IMR-90 (cell line): ENCODE results near the gene ENPP6. TPM values are rescaled to one million over a fixed set of nuclear protein-coding genes. Genes with fewer than 3 reads are reported as not detected.

Source experiments
- ATAC-seq: fragments of 200-7000 bp; cut with Tn5 transposase; 2 replicates; pipeline ENCODE4 v1.9.1; 2020; ENCODE audit warnings: low read depth, mild to moderate bottlenecking, moderate library complexity
- BruUV-seq: library from RNA; stranded (reverse); fragments of 400-500 nt; replicated peaks from 2 replicates; lab custom pipeline; 2021; lab: Mats Ljungman, UMichigan
- CTCF ChIA-PET: fragments of 300-600 bp; formaldehyde crosslinking; extraction: SDS; loops from one replicate; lab custom pipeline; 2021; ENCODE audit warnings: antibody characterized with exemption; lab: Yijun Ruan, JAX
- POLR2A ChIA-PET: fragments of 300-600 bp; sonication (Branson Sonifier 250); formaldehyde crosslinking; loops from one replicate; lab custom pipeline; 2022; ENCODE audit warnings: antibody characterized with exemption; ENCODE audit not compliant: unreplicated experiment; lab: Charles Lee
- DNase-seq: peaks from one replicate; pipeline ENCODE4 v3.0.0; 2013
- H2AFZ ChIP-seq: replicated peaks from 2 replicates; pipeline ENCODE3; 2013; ENCODE audit warnings: low read length, mild to moderate bottlenecking; ENCODE audit not compliant: poor library complexity
- H2AK5ac ChIP-seq: 2 replicates; pipeline ENCODE4 v1.6.1; 2013; ENCODE audit warnings: low read depth, low read length, inconsistent platforms
- H2AK9ac ChIP-seq: replicated peaks from 2 replicates; pipeline ENCODE3; 2013; ENCODE audit warnings: mild to moderate bottlenecking, low read depth, low read length, moderate library complexity; ENCODE audit not compliant: poor library complexity
- H2BK120ac ChIP-seq: 2 replicates; pipeline ENCODE4 v1.6.1; 2013; ENCODE audit warnings: low read depth, low read length, inconsistent platforms
- H2BK15ac ChIP-seq: 3 replicates; pipeline ENCODE4 v1.6.1; 2013; ENCODE audit warnings: low read depth, low read length, inconsistent platforms
- H2BK20ac ChIP-seq: 2 replicates; pipeline ENCODE4 v1.6.1; 2013; ENCODE audit warnings: low read depth, mild to moderate bottlenecking, inconsistent platforms, low read length, moderate library complexity
- H2BK5ac ChIP-seq: 2 replicates; pipeline ENCODE4 v1.6.1; 2013; ENCODE audit warnings: mild to moderate bottlenecking, low read depth, low read length, inconsistent platforms; ENCODE audit not compliant: poor library complexity, severe bottlenecking
- H3K14ac ChIP-seq: replicated peaks from 2 replicates; pipeline ENCODE4 v1.6.1; 2013; ENCODE audit warnings: low read depth, low read length, inconsistent platforms
- H3K18ac ChIP-seq: 2 replicates; pipeline ENCODE4 v1.6.1; 2013; ENCODE audit warnings: low read depth, low read length, control low read depth
- H3K23ac ChIP-seq: 2 replicates; pipeline ENCODE4 v1.6.1; 2013; ENCODE audit warnings: low read depth, low read length, inconsistent platforms
- H3K27ac ChIP-seq: 2 replicates; pipeline ENCODE4 v1.5.1; 2013; ENCODE audit warnings: mild to moderate bottlenecking, control low read depth, low read length; ENCODE audit not compliant: insufficient read depth
- H3K27me3 ChIP-seq: 2 replicates; pipeline ENCODE4 v1.6.1; 2013; ENCODE audit warnings: low read length; ENCODE audit not compliant: control insufficient read depth, insufficient read depth
- H3K36me3 ChIP-seq: 2 replicates; pipeline ENCODE4 v1.6.1; 2013; ENCODE audit warnings: low read length, mixed read lengths; ENCODE audit not compliant: control insufficient read depth, insufficient read depth
- H3K4ac ChIP-seq: 2 replicates; pipeline ENCODE4 v1.6.1; 2013; ENCODE audit warnings: low read depth, low read length, inconsistent platforms
- H3K4me1 ChIP-seq: 2 replicates; pipeline ENCODE4 v1.6.1; 2013; ENCODE audit warnings: low read length, mixed read lengths; ENCODE audit not compliant: control insufficient read depth, insufficient read depth
- H3K4me2 ChIP-seq: 2 replicates; pipeline ENCODE4 v1.6.1; 2013; ENCODE audit warnings: low read depth, mild to moderate bottlenecking, control low read depth, low read length, moderate library complexity
- H3K4me3 ChIP-seq: 2 replicates; pipeline ENCODE4 v1.5.1; 2013; ENCODE audit warnings: low read depth, mild to moderate bottlenecking, control low read depth, low read length, moderate library complexity; ENCODE audit not compliant: insufficient read depth
- H3K56ac ChIP-seq: 2 replicates; pipeline ENCODE4 v1.6.1; 2013; ENCODE audit warnings: low read length, inconsistent platforms; ENCODE audit not compliant: insufficient read depth; ENCODE audit errors: extremely low read depth
- H3K79me1 ChIP-seq, 2 experiments: 2 replicates each; pipeline ENCODE4 v1.6.1; 2013; ENCODE audit warnings: low read length in 2 of 2, inconsistent platforms in 1 of 2, low read depth in 1 of 2
- H3K9ac ChIP-seq: 2 replicates; pipeline ENCODE4 v1.6.1; 2013; ENCODE audit warnings: low read depth, low read length, control low read depth
- H3K9me1 ChIP-seq: 2 replicates; pipeline ENCODE4 v1.6.1; 2013; ENCODE audit warnings: low read length, inconsistent platforms; ENCODE audit not compliant: insufficient read depth
- H3K9me3 ChIP-seq: 2 replicates; pipeline ENCODE4 v1.6.1; 2013; ENCODE audit warnings: low read length; ENCODE audit not compliant: control insufficient read depth, insufficient read depth
- H4K20me1 ChIP-seq: 2 replicates; pipeline ENCODE4 v1.6.1; 2013; ENCODE audit warnings: low read length, inconsistent platforms; ENCODE audit not compliant: insufficient read depth
- H4K5ac ChIP-seq: 2 replicates; pipeline ENCODE4 v1.6.1; 2013; ENCODE audit warnings: mild to moderate bottlenecking, low read depth, low read length, control low read depth
- H4K8ac ChIP-seq, 2 experiments: 2 replicates each; pipeline ENCODE4 v1.6.1; 2013; ENCODE audit warnings: low read depth in 2 of 2, low read length in 2 of 2, control low read depth in 1 of 2, inconsistent platforms in 1 of 2
- H4K91ac ChIP-seq: 2 replicates; pipeline ENCODE4 v1.6.1; 2013; ENCODE audit warnings: low read depth, low read length, inconsistent platforms; ENCODE audit not compliant: insufficient read depth
- BHLHE40 ChIP-seq: fragments of 150-350 bp; IDR thresholded peaks from 2 replicates; pipeline ENCODE4 v1.6.1; 2016; ENCODE audit warnings: mild to moderate bottlenecking, low read depth, low read length
- CEBPB ChIP-seq: IDR thresholded peaks from 2 replicates; pipeline ENCODE4 v1.6.1; 2012; ENCODE audit warnings: low read depth, low read length, improper control_type of control experiment
- CHD1 ChIP-seq: IDR thresholded peaks from 2 replicates; pipeline ENCODE4 v1.6.1; 2012; ENCODE audit warnings: low read depth, low read length, improper control_type of control experiment
- CTCF ChIP-seq: conservative IDR thresholded peaks from 2 replicates; pipeline ENCODE4 v1.5.1; 2012; ENCODE audit warnings: mild to moderate bottlenecking, low read depth, low read length, improper control_type of control experiment
- ELK1 ChIP-seq: fragments of 150-350 bp; IDR thresholded peaks from 2 replicates; pipeline ENCODE4 v1.6.1; 2016; ENCODE audit warnings: low read depth, mild to moderate bottlenecking, low read length, moderate library complexity, borderline replicate concordance
- FOS ChIP-seq: fragments of 150-350 bp; IDR thresholded peaks from 2 replicates; pipeline ENCODE4 v1.6.1; 2016; ENCODE audit warnings: low read depth, low read length
- MAFK ChIP-seq: IDR thresholded peaks from 2 replicates; pipeline ENCODE4 v1.6.1; 2012; ENCODE audit warnings: low read depth, low read length, improper control_type of control experiment
- MAZ ChIP-seq: IDR thresholded peaks from 2 replicates; pipeline ENCODE4 v1.6.1; 2012; ENCODE audit warnings: low read depth, mild to moderate bottlenecking, low read length, improper control_type of control experiment, moderate library complexity, borderline replicate concordance
- MXI1 ChIP-seq: IDR thresholded peaks from 2 replicates; pipeline ENCODE4 v1.6.1; 2012; ENCODE audit warnings: low read depth, mild to moderate bottlenecking, low read length, moderate library complexity, borderline replicate concordance
- NFE2L2 ChIP-seq: fragments of 150-350 bp; IDR thresholded peaks from 2 replicates; pipeline ENCODE4 v1.6.1; 2016; ENCODE audit warnings: low read depth, mild to moderate bottlenecking, low read length
- POLR2A ChIP-seq: IDR thresholded peaks from 2 replicates; pipeline ENCODE4 v1.6.1; 2012; ENCODE audit warnings: mild to moderate bottlenecking, low read depth, low read length
- RAD21 ChIP-seq: IDR thresholded peaks from 2 replicates; pipeline ENCODE4 v1.6.1; 2012; ENCODE audit warnings: low read length, improper control_type of control experiment
- RCOR1 ChIP-seq: IDR thresholded peaks from 2 replicates; pipeline ENCODE4 v1.6.1; 2012; ENCODE audit warnings: mild to moderate bottlenecking, low read length, improper control_type of control experiment; ENCODE audit not compliant: insufficient replicate concordance
- RFX5 ChIP-seq: IDR thresholded peaks from 2 replicates; pipeline ENCODE4 v1.8.0; 2012; ENCODE audit warnings: low read depth, mild to moderate bottlenecking, low read length, moderate library complexity
- SMC3 ChIP-seq: fragments of 150-350 bp; IDR thresholded peaks from 2 replicates; pipeline ENCODE4 v1.6.1; 2016; ENCODE audit warnings: low read depth, mild to moderate bottlenecking, antibody characterized with exemption, low read length, moderate library complexity
- USF2 ChIP-seq: fragments of 150-350 bp; IDR thresholded peaks from 2 replicates; pipeline ENCODE4 v1.6.1; 2017; ENCODE audit warnings: mild to moderate bottlenecking, antibody characterized with exemption, low read length, low read depth
- WGBS, 2 experiments: methylation state at CpG; one replicate each; pipeline versions ENCODE4 v1.1.5 to v1.1.7; 2013; ENCODE audit warnings: missing lambda C conversion rate in 2 of 2; ENCODE audit not compliant: insufficient read length in 1 of 2; ENCODE audit errors: extremely low coverage in 2 of 2; 5-methylcytosine and 5-hydroxymethylcytosine counted together
- dilution Hi-C: fragments of 300-500 bp; cut with HindIII; formaldehyde crosslinking; loops from one replicate; pipeline ENCODE4 v1.14.3; 2018; ENCODE audit warnings: low sequenced_read_pairs; ENCODE audit not compliant: unreplicated experiment
- in situ Hi-C: fragments of 300-500 bp; cut with MboI; formaldehyde crosslinking; loops from 3 replicates; pipeline ENCODE4 v1.14.3; 2019; ENCODE audit warnings: low sequenced_read_pairs, inconsistent platforms, mixed read lengths
- intact Hi-C: fragments of 100-400 bp; cut with micrococcal nuclease; formaldehyde crosslinking; loops from 2 replicates; pipeline ENCODE4 v1.10.0; 2022
- polyA plus RNA-seq, 3 experiments: library from polyadenylated mRNA; depleted of rRNA; stranded (reverse); fragments of >200 nt; gene quantifications; 2 replicates each; pipeline ENCODE4 v1.2.3, GENCODE V29; 2012; ENCODE audit warnings: low replicate concordance in 1 of 3
- total RNA-seq: library from RNA; depleted of rRNA; stranded (reverse); fragments of >200 nt; gene quantifications from 2 replicates; pipeline ENCODE4 v1.2.3, GENCODE V29; 2012

Gene ENPP6
- total and polyA plus RNA-seq, 2 of the 4 experiments (the other 2 are of a cell fraction): not detected

- H4K91ac ChIP-seq: no peak overlapping the region
- no peak overlapping the region for H3K4ac ChIP-seq
- no peak overlapping the region for H3K4me3 ChIP-seq
- BruUV-seq: no TSS peak
- H3K9ac ChIP-seq: no peak overlapping the region
- no peak overlapping the region for H2BK120ac ChIP-seq
- dilution Hi-C loops (no loop called here), in situ Hi-C loops (no loop called here), intact Hi-C loops (no loop called here)
- no peak overlapping the region for H2AFZ ChIP-seq
- H3K9me1 ChIP-seq: no peaks in the 10 kb centered on the region
- no peaks in the 10 kb centered on the region for H4K20me1 ChIP-seq
- CTCF ChIA-PET: interaction anchor here (0.6 kb wide), 1 partner anchor 9 kb away, joined by 6 read pairs; no protein-coding TSS in a partner anchor
- H3K27me3 ChIP-seq: peaks cover 9% of the 10 kb centered on the region; the same call in 1 of the 2 replicates
- no peak for TF ChIP-seq MXI1
- TF ChIP-seq MAZ: no peak
- no peak for TF ChIP-seq BHLHE40
- no peak for TF ChIP-seq ELK1
- no peak for TF ChIP-seq SMC3
- no peak for TF ChIP-seq CTCF
- no peak for TF ChIP-seq MAFK
- TF ChIP-seq USF2: no peak
- no peak for TF ChIP-seq NFE2L2
- no peak for TF ChIP-seq CEBPB
- no peak for TF ChIP-seq FOS
- no peak for TF ChIP-seq RFX5
- no peak for TF ChIP-seq CHD1
- no peak for TF ChIP-seq RAD21
- no peak for TF ChIP-seq POLR2A
- no peak for TF ChIP-seq RCOR1
- no peaks in the 10 kb centered on the region for H3K79me1 ChIP-seq
- no peak overlapping the region for H3K4me2 ChIP-seq
- H3K27ac ChIP-seq: no peak overlapping the region
- no peak overlapping the region for H4K5ac ChIP-seq
- H3K23ac ChIP-seq: no peak overlapping the region
- no peaks in the 10 kb centered on the region for H3K36me3 ChIP-seq
- no peak overlapping the region for H2BK15ac ChIP-seq
- no peak for DNase-seq
- no peak overlapping the region for H3K14ac ChIP-seq
- no peak overlapping the region for H2BK20ac ChIP-seq
- no peaks in the 10 kb centered on the region for H3K4me1 ChIP-seq
- no peak overlapping the region for H2AK5ac ChIP-seq
- H2BK5ac ChIP-seq: no peak overlapping the region
- H3K9me3 ChIP-seq: no peaks in the 10 kb centered on the region
- no peak for ATAC-seq
- no CpG with 5 or more reads among the region's 4 CpGs for WGBS, 2 experiments
- H2AK9ac ChIP-seq: no peak overlapping the region
- POLR2A ChIA-PET: no interaction called here
- H4K8ac ChIP-seq: no peak overlapping the region
- H3K18ac ChIP-seq: no peak overlapping the region
- H3K56ac ChIP-seq: no peak overlapping the region
Measured at GRCh38 chr4:184234155-184234554, 16.5 kb upstream of the ENPP6 start.
